Stimulated activated CD4-positive, alpha-beta T cell treated with anti-CD3 and anti-CD28 coated beads, TNF-alpha, amount 100 ng/mL, for 48 hours (primary cell): ENCODE measurements around the gene HP.
"Not testable (repeated sequence)": the region's sequence is repeated elsewhere in the genome, so short reads cannot be mapped to it uniquely, and the experiment has no call there.

Source experiments
- DNase-seq, 3 donors: peaks; one replicate each; pipeline ENCODE4 v3.0.0-alpha.2; 2020; ENCODE audit warnings: low read depth in 3 of 3

HP gene

GRCh38 chr16:72054254-72054847 lies at the start of gene HP:
Gene HP (plus strand): TSS chr16:72054505. CDS start chr16:72054653, 148 bp downstream.
- DNase-seq: not testable (repeated sequence)

GRCh38 chr16:72008065-72008423 lies 46.3 kb upstream of the HP start:
- not testable (repeated sequence) for DNase-seq

- DNase-seq: peak; percentile 95 to 98 (median 97)
Observed at GRCh38 chr16:72008424-72009216, 45.7 kb upstream of the HP start, which contains the start of gene DHODH. Gene DHODH (plus strand): TSS chr16:72008744. CDS start chr16:72008765, 21 bp downstream.

- no peak for DNase-seq
Observed at GRCh38 chr16:72009779-72010178, 44.5 kb upstream of the HP start.

- no peak for DNase-seq
Observed at GRCh38 chr16:72012607-72013006, 41.7 kb upstream of the HP start.

GRCh38 chr16:72013389-72013788 lies 40.9 kb upstream of the HP start:
- DNase-seq: no peak

- no peak for DNase-seq
Observed at GRCh38 chr16:72013888-72014581, 40.3 kb upstream of the HP start.

- no peak for DNase-seq
Observed at GRCh38 chr16:72014675-72015074, 39.6 kb upstream of the HP start.

GRCh38 chr16:72015124-72015523 lies 39.2 kb upstream of the HP start:
- no peak for DNase-seq

- DNase-seq: no peak
Observed at GRCh38 chr16:72018470-72018869, 35.8 kb upstream of the HP start.

- DNase-seq: no peak
Observed at GRCh38 chr16:72021043-72021442, 33.3 kb upstream of the HP start.

GRCh38 chr16:72022127-72022526 lies 32.2 kb upstream of the HP start:
- DNase-seq: no peak

GRCh38 chr16:72023962-72024361 lies 30.3 kb upstream of the HP start:
- no peak for DNase-seq

- DNase-seq: no peak
Observed at GRCh38 chr16:72024862-72025382, 29.4 kb upstream of the HP start.

- no peak for DNase-seq
Observed at GRCh38 chr16:72025404-72026114, 28.7 kb upstream of the HP start.

GRCh38 chr16:72027669-72028378 lies 26.5 kb upstream of the HP start:
- DNase-seq: no peak

- no peak for DNase-seq
Observed at GRCh38 chr16:72029567-72030271, 24.6 kb upstream of the HP start.

GRCh38 chr16:72033437-72033836 lies 20.9 kb upstream of the HP start:
- DNase-seq: no peak

- no peak for DNase-seq
Observed at GRCh38 chr16:72036098-72036497, 18.2 kb upstream of the HP start.

GRCh38 chr16:72042157-72042660 lies 12.1 kb upstream of the HP start:
- no peak for DNase-seq
